ENCODE data around the gene SLC50A1.
"Not testable (repeated sequence)": the region's sequence is repeated elsewhere in the genome, so short reads cannot be mapped to it uniquely, and the experiment has no call there.

Gene SLC50A1

GRCh38 chr1:155166471-155167165 is 31.0 kb downstream of the SLC50A1 start:
- in situ Hi-C loops (cut with HindIII; ENCODE audit: low sequenced_read_pairs): no loop called here
- no peak overlapping the region for H3K4me3 ChIP-seq (ENCODE audit: low read depth, low read length)
- TF ChIP-seq CTCF (IDR thresholded peaks at IDR 0.05; ENCODE audit: low read depth, low read length): no peak
- DNase-seq (ENCODE audit: low read depth, low spot score): no peak

- in situ Hi-C loops (cut with HindIII; ENCODE audit: low sequenced_read_pairs): no loop called here
- H3K4me3 ChIP-seq (ENCODE audit: low read depth, low read length): no peak overlapping the region
- peak; percentile 81 for DNase-seq (ENCODE audit: low read depth, low spot score)
- peak; percentile 89 for TF ChIP-seq CTCF (IDR thresholded peaks at IDR 0.05; ENCODE audit: low read depth, low read length)
Observed at GRCh38 chr1:155167166-155168104, 31.8 kb downstream of the SLC50A1 start.

DNA sequence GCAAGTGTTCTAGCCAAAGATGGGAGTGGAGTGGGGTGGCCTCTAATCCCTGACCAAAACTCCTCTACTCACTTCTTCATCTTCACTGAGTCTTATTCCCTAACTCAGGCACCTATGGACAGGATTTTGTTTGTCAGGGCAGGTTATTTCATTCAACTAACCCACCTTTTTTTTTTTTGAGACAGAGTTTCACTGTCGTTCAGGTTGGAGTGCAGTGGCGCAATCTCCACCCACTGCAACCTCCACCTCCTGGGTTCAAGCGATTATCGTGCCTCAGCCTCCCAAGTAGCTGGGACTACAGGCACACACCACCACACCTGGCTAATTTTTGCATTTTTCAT is 32.4 kb downstream of the SLC50A1 start:
- DNase-seq (ENCODE audit: low read depth, low spot score); in situ Hi-C loops (cut with HindIII; ENCODE audit: low sequenced_read_pairs); H3K4me3 ChIP-seq (ENCODE audit: low read depth, low read length): not testable (repeated sequence)

GRCh38 chr1:155168456-155169210 is 33.0 kb downstream of the SLC50A1 start:
- in situ Hi-C loops (cut with HindIII; ENCODE audit: low sequenced_read_pairs): no loop called here
- DNase-seq (ENCODE audit: low read depth, low spot score): no peak

DNA sequence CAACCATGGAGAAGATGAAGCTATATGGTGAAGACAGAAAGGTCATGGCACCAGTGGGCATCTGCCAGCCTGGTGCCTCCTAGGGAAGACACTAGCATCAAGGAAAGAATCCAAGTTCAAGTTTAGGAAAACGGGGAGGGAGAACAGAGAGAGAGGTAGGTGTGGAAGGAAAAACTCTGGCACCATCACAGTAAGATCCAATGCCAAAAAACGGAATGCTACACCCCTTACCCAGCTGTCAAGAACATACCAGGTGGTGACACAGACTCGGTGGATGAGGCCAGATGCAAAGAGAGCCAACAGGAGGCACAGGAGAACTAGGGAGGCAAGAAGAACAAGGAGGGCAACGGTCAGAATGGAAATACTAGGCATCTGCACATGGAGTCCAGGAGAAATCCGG is 33.9 kb downstream of the SLC50A1 start:
- H3K4me3 ChIP-seq (ENCODE audit: low read depth, low read length): no peak overlapping the region
- no peak for TF ChIP-seq CTCF (IDR thresholded peaks at IDR 0.05; ENCODE audit: low read depth, low read length)
- DNase-seq (ENCODE audit: low read depth, low spot score): no peak
- in situ Hi-C loops (cut with HindIII; ENCODE audit: low sequenced_read_pairs): no loop called here

More at GRCh38 chr1:155168456-155169210, 33.0 kb downstream of the SLC50A1 start:
- no peak for TF ChIP-seq CTCF (IDR thresholded peaks at IDR 0.05; ENCODE audit: low read depth, low read length)
- H3K4me3 ChIP-seq (ENCODE audit: low read depth, low read length): no peak overlapping the region

- in situ Hi-C loops (cut with HindIII; ENCODE audit: low sequenced_read_pairs): no loop called here
- no peak overlapping the region for H3K4me3 ChIP-seq (ENCODE audit: low read depth, low read length)
- no peak for TF ChIP-seq CTCF (IDR thresholded peaks at IDR 0.05; ENCODE audit: low read depth, low read length)
- no peak for DNase-seq (ENCODE audit: low read depth, low spot score)
Observed at GRCh38 chr1:155170101-155170785, 34.6 kb downstream of the SLC50A1 start.

Data from astrocyte of the spinal cord (primary cell).